GM23248 (cell line): ENCODE data around the gene DES. TPM values are rescaled to one million over a fixed set of nuclear protein-coding genes. Genes with fewer than 3 reads are reported as not detected.

Experiments used
- DNase-seq: peaks from one replicate; pipeline ENCODE4 v3.0.0-alpha.2; 2015
- H2AFZ ChIP-seq: fragments of 200-600 bp; sonication (generic); 2 replicates; pipeline ENCODE4 v1.6.1; 2016; ENCODE audit warnings: antibody characterized with exemption
- H3F3A ChIP-seq: fragments of 200-600 bp; sonication (generic); 2 replicates; pipeline ENCODE4 v1.6.1; 2016; ENCODE audit warnings: mild to moderate bottlenecking, antibody characterized with exemption, mixed run types; ENCODE audit not compliant: insufficient read depth
- H3K27ac ChIP-seq: fragments of 200-600 bp; sonication (generic); 2 replicates; pipeline ENCODE4 v1.5.1; 2016; ENCODE audit warnings: mild to moderate bottlenecking
- H3K27me3 ChIP-seq: fragments of 200-600 bp; sonication (generic); replicated peaks from 2 replicates; pipeline ENCODE4 v1.6.1; 2016; ENCODE audit warnings: mild to moderate bottlenecking; ENCODE audit not compliant: insufficient read depth
- H3K36me3 ChIP-seq: fragments of 200-600 bp; sonication (generic); 2 replicates; pipeline ENCODE4 v1.6.1; 2016; ENCODE audit warnings: low read depth, mild to moderate bottlenecking
- H3K4me1 ChIP-seq: fragments of 200-600 bp; sonication (generic); 2 replicates; pipeline ENCODE4 v1.6.1; 2016; ENCODE audit warnings: mild to moderate bottlenecking; ENCODE audit not compliant: insufficient read depth
- H3K4me2 ChIP-seq: fragments of 200-600 bp; sonication (generic); one replicate; pipeline ENCODE4 v1.6.1; 2016; ENCODE audit warnings: mild to moderate bottlenecking; ENCODE audit not compliant: unreplicated experiment
- H3K4me3 ChIP-seq: fragments of 200-600 bp; sonication (generic); 2 replicates; pipeline ENCODE4 v1.5.1; 2016; ENCODE audit warnings: mild to moderate bottlenecking
- H3K79me2 ChIP-seq: fragments of 200-600 bp; sonication (generic); 2 replicates; pipeline ENCODE4 v1.6.1; 2016; ENCODE audit warnings: mild to moderate bottlenecking; ENCODE audit not compliant: insufficient read depth
- H3K9ac ChIP-seq: fragments of 200-600 bp; sonication (generic); 2 replicates; pipeline ENCODE4 v1.6.1; 2016; ENCODE audit warnings: mild to moderate bottlenecking
- H3K9me2 ChIP-seq: fragments of 200-600 bp; sonication (generic); 2 replicates; pipeline ENCODE4 v1.6.1; 2016; ENCODE audit warnings: mixed run types, mild to moderate bottlenecking, moderate library complexity; ENCODE audit not compliant: insufficient read depth
- H3K9me3 ChIP-seq: fragments of 200-600 bp; sonication (generic); one replicate; pipeline ENCODE4 v1.6.1; 2017; ENCODE audit warnings: low read depth
- H4K20me1 ChIP-seq: fragments of 200-600 bp; sonication (generic); 2 replicates; pipeline ENCODE4 v1.6.0; 2016; ENCODE audit not compliant: insufficient read depth
- EZH2 ChIP-seq: fragments of 200-600 bp; sonication (generic); IDR thresholded peaks from 2 replicates; pipeline ENCODE4 v1.6.1; 2018; ENCODE audit warnings: antibody characterized with exemption, mild to moderate bottlenecking; ENCODE audit not compliant: insufficient read depth, poor library complexity, severe bottlenecking
- EZH2phosphoT487 ChIP-seq: fragments of 200-600 bp; sonication (generic); IDR thresholded peaks from 2 replicates; pipeline ENCODE4 v1.6.1; 2018; ENCODE audit warnings: antibody characterized with exemption, moderate library complexity, mild to moderate bottlenecking, low read depth; ENCODE audit not compliant: insufficient read depth
- WGBS, 2 experiments: methylation state at CpG; one replicate each; pipeline ENCODE4 v1.1.6; 2015 to 2017; ENCODE audit warnings: low lambda C conversion rate in 2 of 2, low coverage in 1 of 2; ENCODE audit errors: missing lambda C conversion rate in 2 of 2; 5-methylcytosine and 5-hydroxymethylcytosine counted together
- in situ Hi-C: fragments of 300-500 bp; cut with MboI; formaldehyde crosslinking; loops from 2 replicates; pipeline ENCODE4 v1.15.0; 2020
- polyA plus RNA-seq: library from polyadenylated mRNA; unstranded; fragments of >200 nt; fragmentation: Nextera tagmentation; extraction: Ambion mirVana; gene quantifications from 2 replicates; pipeline ENCODE4 v1.2.1, GENCODE V29; 2016
- total RNA-seq: library from RNA; depleted of rRNA; stranded (reverse); fragments of >200 nt; shearing (Covaris generic); gene quantifications from 2 replicates; pipeline ENCODE4 v1.2.3, GENCODE V29; 2014

DES gene
- total and polyA plus RNA-seq, 2 experiments from 2014 or later, result 1.1 to 2.7 TPM

GRCh38 chr2:219410390-219410789 is 7.8 kb upstream of the DES start:
- WGBS, 2 experiments, result 86% methylated on average over 8 of the region's 8 CpGs
- H3K9ac ChIP-seq, result no peak overlapping the region
- H3K27me3 ChIP-seq, result no peaks in the 10 kb centered on the region
- in situ Hi-C loops, result no loop called here
- H3K79me2 ChIP-seq, result no peaks in the 10 kb centered on the region
- no peak overlapping the region for H2AFZ ChIP-seq
- no peaks in the 10 kb centered on the region for H3K36me3 ChIP-seq
- no peaks in the 10 kb centered on the region for H4K20me1 ChIP-seq
- H3K9me2 ChIP-seq, result no peaks in the 10 kb centered on the region
- no peaks in the 10 kb centered on the region for H3K9me3 ChIP-seq
- TF ChIP-seq EZH2 (no peak), EZH2phosphoT487 (no peak)
- no peak overlapping the region for H3K4me2 ChIP-seq
- no peak overlapping the region for H3K4me3 ChIP-seq
- H3K27ac ChIP-seq, result no peak overlapping the region
- DNase-seq, result no peak
- peaks cover 18% of the 10 kb centered on the region for H3F3A ChIP-seq
- H3K4me1 ChIP-seq, result peaks cover 18% of the 10 kb centered on the region

- Histone ChIP-seq H3K4me1 (no peaks in the 10 kb centered on the region), H4K20me1 (no peaks in the 10 kb centered on the region), H3K9me3 (no peaks in the 10 kb centered on the region), H3K4me3 (no peak overlapping the region), H3K9me2 (no peaks in the 10 kb centered on the region), H2AFZ (no peak overlapping the region), H3K36me3 (no peaks in the 10 kb centered on the region), H3F3A (0 out of 2 replicates have a peak, but pooled peaks cover 7% of the 10 kb centered on the region), H3K79me2 (no peaks in the 10 kb centered on the region), H3K9ac (no peak overlapping the region), H3K27ac (no peak overlapping the region), H3K27me3 (no peaks in the 10 kb centered on the region), H3K4me2 (no peak overlapping the region)
- no peak for DNase-seq
- in situ Hi-C loops, result no loop called here
- 67 to 69% methylated on average over 4 of the region's 4 CpGs for WGBS, 2 experiments
- TF ChIP-seq EZH2phosphoT487 (no peak), EZH2 (no peak)
These were observed 3.3 kb upstream of the DES start for GRCh38 chr2:219414857-219415256.

- Histone ChIP-seq H3K9ac (no peak overlapping the region), H3K36me3 (no peaks in the 10 kb centered on the region), H3K4me3 (no peak overlapping the region), H3K27ac (no peak overlapping the region), H3K79me2 (no peaks in the 10 kb centered on the region), H3K4me2 (no peak overlapping the region), H3K27me3 (no peaks in the 10 kb centered on the region), H2AFZ (no peak overlapping the region), H3K4me1 (no peaks in the 10 kb centered on the region), H3F3A (0 out of 2 replicates have a peak, but pooled peaks cover 7% of the 10 kb centered on the region), H3K9me2 (no peaks in the 10 kb centered on the region), H3K9me3 (no peaks in the 10 kb centered on the region), H4K20me1 (no peaks in the 10 kb centered on the region)
- in situ Hi-C loops, result no loop called here
- 35 to 38% methylated on average over 5 of the region's 5 CpGs for WGBS, 2 experiments
- TF ChIP-seq EZH2phosphoT487 (no peak), EZH2 (no peak)
- no peak for DNase-seq
These were observed 2.5 kb upstream of the DES start for GRCh38 chr2:219415580-219416234.

- no peak for TF ChIP-seq EZH2
- no peak for TF ChIP-seq EZH2phosphoT487
- Histone ChIP-seq H3K27ac (no peak overlapping the region), H3K4me2 (no peak overlapping the region), H3K4me1 (no peaks in the 10 kb centered on the region), H3F3A (0 out of 2 replicates have a peak, but pooled peaks cover 7% of the 10 kb centered on the region), H3K9me2 (no peaks in the 10 kb centered on the region), H3K4me3 (no peak overlapping the region), H2AFZ (no peak overlapping the region), H3K79me2 (no peaks in the 10 kb centered on the region), H3K27me3 (no peaks in the 10 kb centered on the region), H3K9ac (no peak overlapping the region), H3K9me3 (no peaks in the 10 kb centered on the region), H4K20me1 (no peaks in the 10 kb centered on the region), H3K36me3 (no peaks in the 10 kb centered on the region)
- in situ Hi-C loops, result no loop called here
- no peak for DNase-seq
- 45 to 48% methylated on average over 3 of the region's 3 CpGs for WGBS, 2 experiments
These were observed 2.0 kb upstream of the DES start for GRCh38 chr2:219416235-219416602.
